NCI-H1930 (cell line): ENCODE results near the gene NTRK2.

Source experiments
- DNase-seq, 2 experiments: peaks; one replicate each; lab custom pipeline; 2025; lab: John Stamatoyannopoulos, UW

NTRK2 gene

DNA sequence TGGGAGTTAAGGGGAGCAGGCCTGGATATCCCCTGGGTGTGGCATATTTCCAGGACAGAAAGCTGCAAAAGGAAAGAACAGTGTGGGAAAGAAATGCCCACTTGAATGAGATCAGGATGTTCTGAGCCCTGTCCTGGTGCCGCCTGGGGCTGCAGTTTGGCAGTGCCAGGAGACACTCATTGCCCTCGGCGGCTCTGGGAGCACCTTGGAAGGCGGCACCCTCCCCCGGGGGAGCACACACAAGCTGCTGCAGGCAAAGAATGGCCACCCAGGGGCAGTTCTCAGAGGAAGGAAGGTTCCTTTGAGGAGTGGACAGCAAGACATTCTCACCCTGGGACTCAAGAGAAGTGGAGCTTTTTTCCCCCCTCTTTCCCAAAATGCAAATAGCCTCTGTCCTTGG is 305.3 kb downstream of the NTRK2 start:
- DNase-seq: no peak

DNA sequence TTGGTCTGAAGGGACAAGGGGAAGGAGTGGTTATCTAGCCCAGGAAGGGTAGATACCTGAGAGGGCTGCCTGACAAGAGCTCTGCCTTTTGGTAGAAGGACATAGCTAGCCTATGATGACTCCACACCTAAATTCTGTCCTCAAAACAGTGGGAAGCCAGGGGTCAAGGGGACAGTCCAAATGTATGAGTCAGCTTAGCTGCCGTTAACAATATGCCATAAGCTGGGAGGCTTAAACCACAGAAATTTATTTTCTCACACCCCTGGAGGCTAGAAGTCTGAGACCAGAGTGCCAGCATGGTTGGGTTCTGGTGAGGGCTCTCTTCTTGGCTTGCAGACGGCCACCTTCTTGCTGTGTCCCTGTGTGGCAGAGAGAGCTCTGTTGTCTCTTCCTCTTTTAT is 306.4 kb downstream of the NTRK2 start:
- DNase-seq: no peak

DNA sequence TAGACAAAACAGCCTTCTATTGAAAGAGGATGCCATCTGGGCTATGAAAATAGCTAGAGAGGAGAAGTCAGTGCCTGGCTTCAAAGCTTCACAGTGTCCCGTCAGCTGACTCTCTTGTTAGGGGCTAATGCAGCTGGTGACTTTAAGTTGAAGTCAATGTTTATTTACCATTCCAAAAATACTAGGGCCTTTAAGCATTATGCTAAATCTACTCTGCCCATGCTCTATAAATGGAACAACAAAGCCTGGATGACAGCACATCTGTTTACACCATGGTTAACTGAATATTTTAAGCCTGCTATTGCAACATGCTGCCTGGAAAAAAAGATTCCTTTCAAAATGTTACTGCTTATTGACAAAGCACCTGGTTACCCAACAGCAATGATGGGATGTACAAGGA is 309.1 kb downstream of the NTRK2 start:
- DNase-seq: no peak

DNA sequence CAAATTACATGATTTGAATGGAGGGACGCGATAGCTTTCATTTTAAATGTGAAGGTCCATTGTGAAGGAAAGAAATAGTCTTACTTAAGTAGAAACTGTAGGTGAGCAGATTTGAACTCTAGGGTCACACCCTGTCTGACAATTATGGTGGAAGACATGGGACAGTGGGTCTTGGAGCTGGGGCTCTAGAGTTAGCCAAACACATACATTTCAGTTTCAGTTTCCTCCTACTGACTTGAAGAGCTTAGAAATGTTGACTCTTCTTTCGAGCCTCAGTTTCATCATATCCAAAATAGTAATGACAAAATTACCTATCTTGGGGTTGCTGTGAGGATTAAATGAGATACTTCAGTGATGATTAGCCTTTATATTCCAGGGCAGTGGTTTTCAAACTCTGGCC is 314.2 kb downstream of the NTRK2 start:
- no peak for DNase-seq

DNA sequence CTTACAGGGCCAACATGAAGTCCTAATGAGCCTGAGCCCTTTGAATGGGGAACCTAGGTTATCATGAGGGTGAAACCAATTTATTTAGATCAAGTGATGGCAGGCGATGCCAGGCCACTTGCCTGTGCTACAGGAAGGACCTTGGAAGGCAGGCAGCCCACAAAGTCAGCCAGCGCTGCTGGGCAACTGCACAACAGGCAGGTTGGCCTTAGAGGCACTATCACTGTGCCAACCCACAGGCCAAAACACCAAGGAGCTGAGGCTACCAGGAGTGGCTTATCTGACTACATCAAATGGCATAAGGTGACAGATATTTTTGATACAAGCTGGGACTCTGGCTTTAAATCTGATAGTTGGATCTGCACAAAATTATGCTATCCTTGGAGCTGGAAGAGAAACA is 319.1 kb downstream of the NTRK2 start:
- no peak for DNase-seq

DNA sequence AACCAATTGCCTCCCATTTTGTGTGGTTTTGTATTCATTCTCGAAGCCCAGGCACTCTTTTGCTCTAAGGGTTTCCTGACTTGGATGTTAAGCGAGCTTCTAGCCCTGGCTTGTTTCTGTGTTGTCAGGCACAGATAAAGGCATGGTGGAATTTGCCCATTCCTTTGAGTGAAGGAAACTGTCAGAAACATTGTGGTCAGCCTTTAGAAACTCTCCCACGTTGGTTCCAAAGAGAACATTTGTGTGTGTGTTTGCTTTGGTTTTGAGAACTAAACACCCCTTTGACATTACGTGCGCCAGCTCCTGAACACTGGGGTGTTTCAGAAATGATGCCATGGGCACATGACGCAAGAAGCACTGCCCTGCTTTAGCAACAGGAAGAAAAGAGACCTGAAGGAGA is 320.9 kb downstream of the NTRK2 start:
- DNase-seq: no peak

DNA sequence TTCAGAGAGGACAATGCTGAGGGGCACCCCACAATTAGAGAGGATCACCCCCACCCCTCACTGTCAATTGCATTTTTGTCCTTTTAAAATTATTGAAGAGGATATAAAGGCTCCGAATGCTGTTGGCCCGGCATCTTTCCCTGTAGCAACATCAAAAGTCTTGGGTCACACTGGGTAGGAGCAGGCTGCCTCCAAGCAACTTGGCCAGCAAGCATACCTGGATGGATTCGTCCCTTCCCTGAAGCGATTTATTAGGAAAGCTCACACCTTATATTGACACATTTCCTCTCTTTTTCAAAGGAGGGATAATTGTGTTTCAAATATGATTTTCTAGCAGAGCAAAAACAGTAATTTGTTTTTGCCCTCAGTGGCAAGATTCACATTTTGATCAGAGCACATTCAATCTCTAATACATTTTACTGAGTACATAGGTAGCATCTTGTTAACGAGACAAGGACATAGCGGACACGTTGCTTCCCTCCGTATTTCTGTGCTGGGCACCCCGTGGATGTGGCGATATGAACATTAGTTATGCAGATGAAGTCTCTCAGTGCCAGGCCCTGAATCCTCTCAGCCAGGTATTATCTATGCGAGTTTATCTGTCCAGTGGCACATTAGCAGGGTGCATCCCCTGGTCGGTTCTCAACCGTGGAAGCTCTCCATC is 321.5 kb downstream of the NTRK2 start:
- no peak for DNase-seq

DNA sequence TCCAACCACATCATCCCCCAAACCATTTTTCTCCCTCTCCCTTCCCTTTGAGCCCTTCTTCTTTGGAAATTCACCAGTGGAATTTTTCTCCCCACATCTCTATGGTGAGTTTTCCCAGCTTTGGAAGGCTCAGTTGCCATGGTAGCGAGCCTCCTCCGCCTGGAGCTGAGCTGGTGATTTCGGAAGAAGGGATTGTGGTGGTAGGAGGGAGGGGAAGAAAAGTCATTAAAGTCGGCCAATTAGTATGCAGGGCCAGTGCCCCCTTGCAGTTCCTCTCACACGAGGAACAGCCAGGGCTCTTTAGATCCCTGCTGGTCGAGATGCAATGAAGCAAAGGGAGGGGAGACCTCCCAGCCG is 322.0 kb downstream of the NTRK2 start:
- no peak for DNase-seq

DNA sequence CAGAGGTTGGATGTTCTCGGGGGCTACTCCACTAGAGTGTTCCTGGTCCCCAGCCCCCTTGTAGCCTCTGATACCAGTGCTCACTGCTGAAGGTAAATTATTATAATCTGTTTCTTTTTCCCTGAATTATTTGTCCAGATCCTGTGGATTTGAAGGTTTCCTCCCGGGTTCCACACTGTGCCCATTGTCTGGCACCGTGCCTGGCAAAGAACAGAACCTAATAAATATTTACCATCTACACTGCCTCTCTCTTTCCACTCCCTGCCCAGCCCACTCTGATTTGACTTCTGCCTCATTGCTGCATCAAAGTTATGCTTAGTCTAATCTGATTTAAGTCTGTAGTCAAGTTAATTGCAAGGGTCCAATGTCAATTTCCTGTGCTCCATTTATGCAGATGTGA is 322.9 kb downstream of the NTRK2 start:
- DNase-seq: no peak

DNA sequence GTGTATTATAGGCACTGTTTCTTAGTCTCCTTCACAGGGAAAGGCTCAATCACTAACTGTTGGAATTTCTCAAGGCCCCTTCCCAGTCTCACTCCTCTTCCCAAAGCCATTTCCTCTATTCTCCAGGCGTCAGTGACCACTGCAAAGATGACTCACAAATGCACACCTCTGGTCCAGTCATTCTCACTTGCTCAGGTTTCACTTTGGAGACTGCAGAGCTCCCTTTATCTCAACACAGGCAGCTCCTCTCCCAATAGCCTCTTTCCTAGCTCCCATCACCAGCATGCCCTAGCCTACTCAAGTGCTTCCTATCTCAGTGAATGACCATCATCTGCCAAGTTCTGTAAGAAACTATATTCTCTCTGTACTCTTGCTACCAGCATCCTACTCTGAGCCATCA is 323.6 kb downstream of the NTRK2 start:
- no peak for DNase-seq

DNA sequence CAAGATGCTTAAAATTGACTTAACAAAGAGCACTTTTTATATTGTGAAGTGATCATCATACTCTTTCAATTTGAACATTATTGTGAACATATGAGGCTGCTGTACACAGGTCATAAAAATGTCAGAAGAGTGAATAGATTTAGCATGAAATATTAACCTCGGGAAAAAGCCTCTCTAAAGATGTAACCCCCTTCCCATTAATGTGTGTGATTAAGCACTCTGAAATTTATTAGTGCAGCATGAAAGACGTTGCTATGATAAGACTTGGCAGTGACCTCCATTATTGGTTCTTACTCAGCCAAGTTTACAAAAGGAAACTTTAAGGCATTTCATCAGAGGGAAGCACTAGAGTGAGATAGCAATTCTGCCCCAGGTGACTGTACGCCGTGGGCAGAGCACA is 326.5 kb downstream of the NTRK2 start:
- DNase-seq: no peak

DNA sequence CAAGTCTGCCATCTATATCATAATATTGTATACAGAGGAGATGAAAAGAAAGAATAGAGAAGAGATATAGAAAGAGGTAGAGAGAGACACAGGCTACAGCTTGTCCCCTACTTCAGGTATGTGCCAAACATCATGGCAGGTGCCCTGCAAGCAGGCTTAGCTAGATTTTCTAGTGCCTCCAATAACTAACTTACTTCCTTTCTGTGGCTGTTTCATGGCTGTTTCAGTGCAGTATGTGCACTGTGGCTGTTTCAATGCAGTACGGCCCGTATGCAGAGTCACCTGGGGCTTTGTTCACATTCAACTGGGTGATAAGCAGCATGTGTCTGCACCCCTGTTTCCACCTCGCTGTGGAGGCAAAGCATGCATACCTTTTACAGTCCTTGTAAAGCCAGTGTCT is 327.2 kb downstream of the NTRK2 start:
- no peak for DNase-seq

DNA sequence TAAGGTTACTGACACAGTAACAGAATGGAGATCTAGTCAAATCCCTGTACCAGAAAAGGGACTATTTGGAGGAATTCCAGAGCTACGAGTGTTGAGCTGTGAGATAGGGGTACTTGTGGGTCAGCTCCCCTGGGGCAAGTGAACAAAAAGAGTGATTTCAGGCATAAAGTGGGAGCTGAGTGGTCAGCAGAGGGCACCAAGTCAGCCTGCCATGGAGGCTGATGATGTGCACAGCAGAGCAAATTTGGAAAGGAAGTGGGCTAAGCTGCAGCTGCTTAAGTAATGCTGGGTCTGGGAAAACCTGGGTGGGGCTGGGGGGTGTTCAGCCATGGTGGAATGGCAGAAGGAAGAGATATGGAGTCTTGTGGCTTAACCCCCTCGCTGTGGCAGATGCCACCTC is 327.9 kb downstream of the NTRK2 start:
- DNase-seq: no peak

DNA sequence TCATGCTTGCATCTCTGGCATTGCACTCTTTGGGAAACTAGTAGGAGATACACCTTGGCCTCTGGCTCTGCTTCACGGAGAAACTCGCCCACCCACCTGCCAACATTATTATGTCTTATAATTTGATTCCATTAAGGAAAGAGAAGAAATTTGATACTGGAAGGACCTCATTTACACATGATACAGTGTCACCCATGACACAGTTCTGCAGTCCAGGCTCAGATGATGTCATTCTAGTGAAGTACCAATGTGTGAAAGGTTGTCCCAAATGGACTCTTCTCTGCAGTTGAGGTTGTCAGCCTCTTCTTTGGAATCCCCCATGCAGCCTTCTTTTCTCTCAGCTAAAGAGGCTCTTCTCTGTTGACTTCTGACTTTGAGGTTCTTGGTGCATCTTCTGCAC is 329.1 kb downstream of the NTRK2 start:
- no peak for DNase-seq

DNA sequence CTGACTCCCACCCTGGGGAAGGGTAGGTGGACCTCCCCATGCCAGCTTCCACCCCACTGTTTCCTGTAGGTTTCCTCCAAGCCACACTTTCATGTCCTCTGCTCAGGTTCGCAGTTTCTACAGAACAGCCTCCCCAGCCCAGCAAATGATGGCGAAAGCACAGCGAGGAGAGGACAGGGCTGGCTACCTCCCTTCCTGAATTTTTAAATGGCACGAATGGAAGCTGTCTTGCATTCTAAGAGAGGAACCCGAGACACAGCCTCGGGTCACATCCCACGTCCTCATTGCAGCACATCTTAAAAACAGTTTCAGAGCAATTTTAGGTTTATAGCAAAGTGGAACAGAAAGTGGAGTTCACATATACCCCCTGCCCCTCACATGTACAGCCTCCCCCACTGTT is 330.3 kb downstream of the NTRK2 start:
- DNase-seq: no peak

DNA sequence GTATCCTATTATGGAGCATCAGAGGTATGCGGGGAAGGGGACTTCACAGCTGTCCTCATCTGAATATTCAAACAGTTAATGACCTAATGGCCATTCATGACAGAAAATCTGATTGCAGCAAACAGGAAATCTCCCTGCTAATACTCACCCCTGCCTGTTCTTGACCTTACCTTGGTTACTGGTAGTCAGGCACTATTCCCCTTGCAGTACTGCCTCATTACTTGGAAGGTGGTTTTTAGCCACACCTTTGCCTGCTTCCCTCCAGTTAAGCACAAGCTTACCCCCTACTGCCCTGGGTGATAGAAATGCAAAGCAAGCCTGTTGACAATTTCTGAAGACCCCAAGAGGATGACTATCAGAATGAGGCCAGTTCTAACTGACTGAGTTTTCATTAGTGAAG is 332.4 kb downstream of the NTRK2 start:
- no peak for DNase-seq

DNA sequence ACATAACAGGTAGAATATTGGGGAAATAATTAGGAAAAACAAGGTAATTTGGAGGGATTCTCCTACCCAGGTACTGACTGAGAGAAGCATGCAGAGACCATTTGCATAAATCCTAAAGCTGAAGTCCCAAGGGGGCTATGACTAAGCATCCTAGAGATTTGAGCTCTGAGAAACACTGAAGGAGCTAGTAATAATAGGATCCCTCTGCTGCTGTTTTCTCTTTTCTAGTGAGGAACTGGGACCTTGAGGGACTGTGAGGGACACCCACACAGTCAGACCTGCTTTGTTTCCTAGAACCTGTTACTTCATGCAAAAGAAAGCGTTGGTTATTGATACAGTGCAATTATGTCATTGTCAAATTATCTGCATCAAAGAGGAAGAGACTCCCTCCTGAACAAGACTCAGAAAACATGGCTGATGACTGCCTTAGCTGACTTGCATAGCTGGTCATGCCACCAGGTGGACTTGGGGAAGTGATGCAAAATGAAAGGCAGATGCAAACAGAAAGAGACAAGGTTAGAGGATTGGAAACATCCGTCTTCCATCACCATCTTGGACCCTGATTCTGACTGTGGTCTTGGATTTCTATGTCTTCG is 335.4 kb downstream of the NTRK2 start:
- no peak for DNase-seq

DNA sequence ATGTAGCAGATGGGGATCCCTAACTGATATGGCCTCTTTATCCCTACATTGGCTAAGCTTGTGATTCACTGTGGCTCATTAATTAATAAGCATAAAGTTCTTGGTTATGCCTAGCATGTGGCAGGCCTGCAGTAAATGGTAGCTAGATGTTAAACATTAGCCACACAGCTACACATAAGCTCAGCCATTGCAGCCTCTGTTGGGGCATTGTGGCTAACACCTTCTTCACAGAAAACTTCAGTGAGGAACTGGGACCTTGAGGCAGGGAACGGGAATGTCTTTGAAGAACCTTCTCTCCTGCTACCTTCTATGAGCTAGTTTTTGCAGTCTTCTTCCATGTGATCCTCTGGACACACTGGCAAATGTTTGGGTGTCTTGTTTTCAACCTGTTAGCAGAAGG is 338.2 kb downstream of the NTRK2 start:
- no peak for DNase-seq

DNA sequence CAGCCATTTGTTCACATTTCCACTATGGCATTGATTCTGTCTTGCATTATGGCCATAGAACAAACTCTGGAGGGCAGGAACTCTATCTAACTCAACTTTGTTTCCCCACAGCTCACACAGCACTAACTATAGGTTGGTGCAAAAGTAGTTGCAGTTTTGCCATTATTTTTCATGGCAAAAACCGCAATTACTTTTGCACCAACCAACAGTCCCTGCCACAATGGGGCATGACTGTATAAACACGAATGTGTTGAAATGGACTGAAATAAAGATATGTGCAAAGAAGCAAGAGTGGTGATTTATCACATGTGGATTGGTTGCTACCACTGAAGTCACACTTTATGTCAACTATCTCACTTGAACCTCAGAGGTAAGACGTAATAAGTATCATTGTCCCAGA is 338.7 kb downstream of the NTRK2 start:
- no peak for DNase-seq

DNA sequence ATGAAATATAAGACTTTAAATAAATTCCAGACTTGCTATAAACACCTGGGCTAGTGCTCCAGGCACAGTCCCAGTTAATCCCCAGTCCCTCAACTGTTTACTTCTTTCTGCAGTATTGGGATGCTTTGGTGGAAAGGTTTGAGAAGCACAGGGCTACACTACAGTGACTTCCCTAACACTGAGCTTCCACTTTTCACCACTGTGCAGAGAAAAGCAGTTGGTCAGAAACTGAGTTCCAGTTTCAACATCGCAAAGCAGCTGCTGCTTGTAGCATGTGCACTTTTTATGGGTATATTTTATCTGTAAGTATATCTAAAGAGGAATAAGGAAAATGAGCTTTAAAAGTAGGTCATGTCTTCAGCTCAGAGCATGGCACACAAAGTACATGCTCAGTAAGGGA is 339.7 kb downstream of the NTRK2 start:
- DNase-seq: no peak

DNA sequence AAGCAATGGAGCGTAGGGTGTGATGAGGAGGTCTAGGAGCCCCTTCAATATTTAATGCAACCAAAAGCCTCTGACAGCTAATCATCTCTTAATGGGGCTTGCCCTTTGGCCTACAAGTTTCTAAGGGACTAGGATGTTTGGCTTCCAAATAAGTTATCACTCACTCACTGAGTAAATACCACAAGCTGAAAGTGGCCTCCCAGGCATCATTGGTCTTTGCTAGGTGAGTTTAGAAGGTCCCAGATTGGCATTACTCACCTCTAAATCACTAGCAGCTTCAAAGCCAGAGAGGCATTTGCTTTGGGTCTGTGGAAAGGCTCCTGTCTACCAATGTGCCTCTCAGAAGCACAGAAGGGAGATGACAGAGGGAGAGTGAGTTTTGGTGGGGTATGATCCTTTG is 344.2 kb downstream of the NTRK2 start:
- no peak for DNase-seq

DNA sequence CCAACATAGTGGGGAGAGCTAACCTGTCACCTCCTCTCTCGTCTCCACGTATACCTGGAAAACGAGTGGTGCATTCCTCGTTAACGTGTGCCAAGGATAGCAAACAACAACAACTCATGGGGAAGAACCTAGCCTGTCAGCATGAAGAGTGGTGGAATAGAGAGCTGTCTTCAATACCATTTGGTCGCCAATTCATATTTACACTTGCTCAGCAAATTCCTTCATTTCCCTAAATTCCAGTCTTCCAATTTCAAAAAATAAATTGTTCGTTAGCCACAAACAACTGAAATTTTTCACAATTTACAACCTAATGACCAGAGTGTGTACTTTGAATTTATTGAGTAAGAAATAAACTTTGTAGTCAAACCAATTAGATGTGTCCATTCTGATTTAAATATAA is 344.8 kb downstream of the NTRK2 start:
- DNase-seq: no peak

DNA sequence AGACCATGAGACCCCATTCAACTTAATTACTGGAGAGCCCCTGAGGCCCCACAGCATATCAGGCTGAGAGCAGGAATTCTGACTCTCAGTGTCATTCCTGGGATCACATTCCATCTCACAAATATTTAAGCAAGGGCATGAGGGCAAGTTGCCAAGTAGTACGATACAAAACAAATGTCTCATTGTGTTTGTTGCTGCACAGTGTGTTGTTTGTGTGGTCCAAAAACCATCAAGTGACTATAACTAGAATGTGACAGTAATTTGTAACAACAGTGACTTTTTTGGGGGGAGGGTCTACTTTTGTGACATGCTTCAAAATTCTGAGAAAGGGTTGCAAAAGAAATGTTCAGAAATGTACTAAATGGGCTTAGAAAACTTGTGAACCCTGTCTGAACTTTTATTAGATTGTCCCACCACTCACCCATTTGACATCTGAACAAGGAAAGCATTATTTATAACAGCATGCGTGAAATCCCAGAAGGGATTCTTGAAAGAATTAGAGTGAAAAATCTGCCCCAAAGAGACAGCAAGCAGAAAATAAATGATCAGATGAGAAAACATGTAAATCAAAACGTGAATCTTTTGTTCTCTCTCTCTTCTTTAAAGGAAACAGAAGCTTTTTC is 347.0 kb downstream of the NTRK2 start:
- no peak for DNase-seq

DNA sequence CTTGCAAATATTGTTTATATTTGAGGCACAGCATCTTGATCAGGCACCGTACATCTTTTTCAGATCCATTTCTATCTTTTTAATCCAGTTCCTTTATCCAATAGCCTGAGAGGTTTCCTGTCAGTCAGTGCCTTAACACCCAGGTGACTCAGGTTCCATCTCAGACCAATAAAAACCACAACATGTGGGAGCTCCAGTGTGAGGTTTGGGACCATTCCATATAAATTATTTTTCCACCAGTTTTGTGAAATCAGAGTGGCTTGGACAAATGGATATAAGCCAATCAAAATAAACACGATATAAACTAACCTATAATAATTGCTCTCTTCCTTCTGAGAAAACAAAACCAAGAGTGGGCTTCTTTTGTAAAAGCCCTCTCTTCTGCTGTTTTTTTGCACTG is 351.3 kb downstream of the NTRK2 start:
- no peak for DNase-seq
